Activated CD4-positive, alpha-beta T cell treated with anti-CD3 and anti-CD28 coated beads, Interleukin-2, Interleukin-4, amounts not matched to agents 100 ng/mL and 50 ng/mL, durations not matched to agents 16 hours and 8 hours (primary cell): ENCODE results near the gene CLK3.
"Not testable (repeated sequence)": the region's sequence is repeated elsewhere in the genome, so short reads cannot be mapped to it uniquely, and the experiment has no call there.

Experiments
- DNase-seq: peaks from one replicate; pipeline ENCODE4 v3.0.0-alpha.2; 2020; ENCODE audit warnings: low spot score

CLK3 gene

GRCh38 chr15:74620636-74621545 is 5.3 kb downstream of the CLK3 start:
- peak; percentile 88 for DNase-seq

GRCh38 chr15:74621546-74621920 is 5.9 kb downstream of the CLK3 start:
- no peak for DNase-seq

- no peak for DNase-seq
Observed at GRCh38 chr15:74621936-74622335, 6.3 kb downstream of the CLK3 start.

- no peak for DNase-seq
Observed at GRCh38 chr15:74622758-74623157, 7.1 kb downstream of the CLK3 start.

- DNase-seq, result no peak
Observed at GRCh38 chr15:74624020-74624602, 8.5 kb downstream of the CLK3 start.

GRCh38 chr15:74625693-74626092 is 10.1 kb downstream of the CLK3 start:
- DNase-seq, result no peak

GRCh38 chr15:74626336-74626735 is 10.7 kb downstream of the CLK3 start:
- no peak for DNase-seq

GRCh38 chr15:74626752-74627692 is 11.4 kb downstream of the CLK3 start:
- DNase-seq, result no peak

- no peak for DNase-seq
Observed at GRCh38 chr15:74627766-74628165, 12.1 kb downstream of the CLK3 start.

- DNase-seq, result no peak
Observed at GRCh38 chr15:74628199-74628598, 12.6 kb downstream of the CLK3 start.

- no peak for DNase-seq
Observed at GRCh38 chr15:74628949-74629348, 13.3 kb downstream of the CLK3 start.

GRCh38 chr15:74629696-74630095 is 14.1 kb downstream of the CLK3 start:
- not testable (repeated sequence) for DNase-seq

- DNase-seq, result no peak
Observed at GRCh38 chr15:74630284-74631086, 14.8 kb downstream of the CLK3 start.

- no peak for DNase-seq
Observed at GRCh38 chr15:74631087-74631385, 15.4 kb downstream of the CLK3 start.

- no peak for DNase-seq
Observed at GRCh38 chr15:74631408-74631807, 15.8 kb downstream of the CLK3 start.

- peak; percentile 49 for DNase-seq
Observed at GRCh38 chr15:74631935-74632560, 16.4 kb downstream of the CLK3 start.

- no peak for DNase-seq
Observed at GRCh38 chr15:74632601-74633000, 17.0 kb downstream of the CLK3 start.

- DNase-seq, result no peak
Observed at GRCh38 chr15:74633781-74634180, 18.1 kb downstream of the CLK3 start.

- peak; percentile 80 for DNase-seq
Observed at GRCh38 chr15:74635228-74635627, 19.6 kb downstream of the CLK3 start.

GRCh38 chr15:74636984-74637383 is 21.3 kb downstream of the CLK3 start:
- DNase-seq, result no peak

GRCh38 chr15:74641151-74641550 is 25.5 kb downstream of the CLK3 start:
- DNase-seq, result no peak
